GM23338 (cell line): ENCODE measurements around the gene DTHD1. TPM values are rescaled to one million over a fixed set of nuclear protein-coding genes. Genes with fewer than 3 reads are reported as not detected.

ENCODE experiments used
- ATAC-seq: fragments of 200-7000 bp; cut with Tn5 transposase; 3 replicates; pipeline ENCODE4 v1.9.1; 2020
- DNase-seq: peaks from one replicate; pipeline ENCODE4 v3.0.0-alpha.2; 2015; ENCODE audit warnings: low spot score
- H2AFZ ChIP-seq: fragments of 200-600 bp; sonication (generic); 2 replicates; pipeline ENCODE4 v1.8.0; 2016; ENCODE audit warnings: antibody characterized with exemption, mild to moderate bottlenecking, moderate library complexity
- H3F3A ChIP-seq: fragments of 200-600 bp; sonication (generic); replicated peaks from 2 replicates; pipeline ENCODE4 v1.8.0; 2017; ENCODE audit warnings: antibody characterized with exemption, mixed run types, low read depth
- H3K27ac ChIP-seq: fragments of 200-600 bp; sonication (generic); 2 replicates; pipeline ENCODE4 v1.6.1; 2016; ENCODE audit warnings: low read depth
- H3K27me3 ChIP-seq: fragments of 200-600 bp; sonication (generic); 2 replicates; pipeline ENCODE4 v1.8.0; 2016; ENCODE audit warnings: mild to moderate bottlenecking, mixed run types, moderate library complexity; ENCODE audit not compliant: insufficient read depth
- H3K36me3 ChIP-seq: fragments of 200-600 bp; sonication (generic); 2 replicates; pipeline ENCODE4 v1.8.0; 2016; ENCODE audit warnings: mild to moderate bottlenecking; ENCODE audit not compliant: insufficient read depth
- H3K4me1 ChIP-seq: fragments of 200-600 bp; sonication (generic); 2 replicates; pipeline ENCODE4 v1.8.0; 2016; ENCODE audit warnings: mild to moderate bottlenecking, moderate library complexity; ENCODE audit not compliant: insufficient read depth
- H3K4me2 ChIP-seq: fragments of 200-600 bp; sonication (generic); 2 replicates; pipeline ENCODE4 v1.7.1; 2017; ENCODE audit warnings: mixed run types
- H3K4me3 ChIP-seq: fragments of 200-600 bp; sonication (generic); 2 replicates; pipeline ENCODE4 v1.6.1; 2016; ENCODE audit warnings: mixed run types
- H3K79me2 ChIP-seq: fragments of 200-600 bp; sonication (generic); replicated peaks from 2 replicates; pipeline ENCODE4 v1.8.0; 2017; ENCODE audit warnings: mild to moderate bottlenecking; ENCODE audit not compliant: insufficient read depth
- H3K9me2 ChIP-seq: fragments of 200-600 bp; sonication (generic); 2 replicates; pipeline ENCODE4 v1.8.0; 2017; ENCODE audit not compliant: insufficient read depth
- H4K20me1 ChIP-seq: fragments of 200-600 bp; sonication (generic); replicated peaks from 2 replicates; pipeline ENCODE4 v1.8.0; 2017; ENCODE audit warnings: mild to moderate bottlenecking; ENCODE audit not compliant: insufficient read depth
- H3K27ac Mint-ChIP-seq: 2 replicates; pipeline ENCODE4 v1.8.0; 2020; ENCODE audit warnings: inconsistent platforms, mild to moderate bottlenecking, moderate library complexity, mixed read lengths
- H3K27me3 Mint-ChIP-seq: 3 replicates; pipeline ENCODE4 v1.8.0; 2022; ENCODE audit warnings: low read depth, mild to moderate bottlenecking, moderate library complexity, mixed read lengths, inconsistent platforms; ENCODE audit not compliant: insufficient read depth, poor library complexity
- H3K36me3 Mint-ChIP-seq: 3 replicates; pipeline ENCODE4 v1.8.0; 2021; ENCODE audit warnings: low read depth, mild to moderate bottlenecking, inconsistent platforms, moderate library complexity, mixed read lengths
- H3K4me1 Mint-ChIP-seq: 3 replicates; pipeline ENCODE4 v1.8.0; 2020; ENCODE audit warnings: mild to moderate bottlenecking, inconsistent platforms, mixed read lengths
- H3K4me3 Mint-ChIP-seq: 3 replicates; pipeline ENCODE4 v1.8.0; 2021; ENCODE audit warnings: moderate library complexity, mild to moderate bottlenecking, inconsistent platforms, mixed read lengths
- H3K9me3 Mint-ChIP-seq: 3 replicates; pipeline ENCODE4 v1.8.0; 2020; ENCODE audit warnings: moderate library complexity, mild to moderate bottlenecking, inconsistent platforms, mixed read lengths
- CREB1 ChIP-seq: fragments of 250-450 bp; sonication (Bioruptor Pico); IDR thresholded peaks from 2 replicates; pipeline ENCODE4 v1.5.0; 2020; ENCODE audit warnings: low read depth, mild to moderate bottlenecking, moderate library complexity
- EZH2 ChIP-seq: fragments of 200-600 bp; sonication (generic); IDR thresholded peaks from one replicate; pipeline ENCODE4 v1.8.0; 2017; ENCODE audit warnings: antibody characterized with exemption, mild to moderate bottlenecking, low read depth; ENCODE audit not compliant: unreplicated experiment
- EZH2phosphoT487 ChIP-seq: fragments of 200-600 bp; sonication (generic); IDR thresholded peaks from one replicate; pipeline ENCODE4 v1.8.1; 2018; ENCODE audit warnings: antibody characterized with exemption; ENCODE audit not compliant: unreplicated experiment
- JUNB ChIP-seq: IDR thresholded peaks from one replicate; pipeline ENCODE4 v1.6.1; 2016; ENCODE audit warnings: antibody characterized with exemption; ENCODE audit not compliant: unreplicated experiment
- NANOG ChIP-seq: IDR thresholded peaks from 2 replicates; pipeline ENCODE4 v1.6.1; 2016; ENCODE audit warnings: antibody characterized with exemption, borderline replicate concordance
- POLR2AphosphoS5 ChIP-seq: IDR thresholded peaks from 2 replicates; pipeline ENCODE4 v1.6.1; 2016; ENCODE audit warnings: antibody characterized with exemption, low read depth
- STAT1 ChIP-seq: IDR thresholded peaks from one replicate; pipeline ENCODE4 v1.6.1; 2016; ENCODE audit warnings: antibody characterized with exemption; ENCODE audit not compliant: unreplicated experiment
- ZNF114 ChIP-seq: fragments of 250-450 bp; sonication (Bioruptor Pico); IDR thresholded peaks from 2 replicates; pipeline ENCODE4 v1.5.0; 2020; ENCODE audit warnings: mild to moderate bottlenecking, moderate library complexity
- ZNF331 ChIP-seq: fragments of 250-450 bp; sonication (Bioruptor Pico); IDR thresholded peaks from 2 replicates; pipeline ENCODE4 v1.5.0; 2020; ENCODE audit warnings: low read depth, mild to moderate bottlenecking, moderate library complexity
- polyA plus RNA-seq: library from polyadenylated mRNA; unstranded; fragments of >200 nt; fragmentation: Nextera tagmentation; extraction: Ambion mirVana; gene quantifications from 2 replicates; pipeline ENCODE4 v1.2.1, GENCODE V29; 2016
- total RNA-seq: library from RNA; depleted of rRNA; stranded (reverse); fragments of >200 nt; shearing (Covaris generic); gene quantifications from 2 replicates; pipeline ENCODE4 v1.2.3, GENCODE V29; 2014
- TF ChIP-seq, protein P1 (sequence below): IDR thresholded peaks from one replicate; pipeline ENCODE4 v1.6.1; 2018; ENCODE audit warnings: antibody characterized with exemption; ENCODE audit not compliant: unreplicated experiment
- TF ChIP-seq, protein P2 (sequence below), 2 experiments: fragments of 200-600 bp in 1 of 2; sonication (generic) in 1 of 2; conservative IDR thresholded peaks; 2 replicates each; pipeline versions ENCODE4 v1.5.1 to v1.6.1; 2016 to 2017; ENCODE audit warnings: antibody characterized with exemption in 2 of 2, low read depth in 2 of 2, mild to moderate bottlenecking in 2 of 2, moderate library complexity in 1 of 2
- TF ChIP-seq, protein P3 (sequence below): IDR thresholded peaks from 2 replicates; pipeline ENCODE4 v1.6.1; 2016; ENCODE audit warnings: antibody characterized with exemption
- TF ChIP-seq, protein P4 (sequence below): fragments of 250-450 bp; sonication (Bioruptor Pico); IDR thresholded peaks from 2 replicates; pipeline ENCODE4 v1.5.0; 2020; ENCODE audit warnings: mild to moderate bottlenecking, moderate library complexity

The DTHD1 gene
- total and polyA plus RNA-seq, 2 experiments from 2014 or later = not detected

DNA sequence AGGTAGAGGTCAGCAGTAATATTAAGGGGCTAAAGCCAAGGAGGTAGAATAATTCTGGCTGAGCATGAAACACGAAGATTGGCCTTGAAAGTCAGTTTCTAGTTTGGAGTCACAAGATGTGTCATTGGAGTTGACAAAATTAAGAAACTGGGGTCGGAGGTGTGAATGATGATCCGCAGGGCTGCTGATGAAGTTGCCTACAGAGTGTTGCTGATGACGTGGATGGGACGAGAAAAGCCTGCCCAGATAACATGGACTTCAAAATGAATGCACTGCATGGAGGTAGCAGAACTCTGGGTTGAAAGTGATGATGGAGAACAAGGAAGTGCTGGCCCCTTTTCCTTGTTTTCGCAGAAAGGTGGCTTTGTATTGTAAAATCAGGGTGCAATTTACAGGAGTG, 60.5 kb downstream of the DTHD1 start:
- TF ChIP-seq, protein P1, sequence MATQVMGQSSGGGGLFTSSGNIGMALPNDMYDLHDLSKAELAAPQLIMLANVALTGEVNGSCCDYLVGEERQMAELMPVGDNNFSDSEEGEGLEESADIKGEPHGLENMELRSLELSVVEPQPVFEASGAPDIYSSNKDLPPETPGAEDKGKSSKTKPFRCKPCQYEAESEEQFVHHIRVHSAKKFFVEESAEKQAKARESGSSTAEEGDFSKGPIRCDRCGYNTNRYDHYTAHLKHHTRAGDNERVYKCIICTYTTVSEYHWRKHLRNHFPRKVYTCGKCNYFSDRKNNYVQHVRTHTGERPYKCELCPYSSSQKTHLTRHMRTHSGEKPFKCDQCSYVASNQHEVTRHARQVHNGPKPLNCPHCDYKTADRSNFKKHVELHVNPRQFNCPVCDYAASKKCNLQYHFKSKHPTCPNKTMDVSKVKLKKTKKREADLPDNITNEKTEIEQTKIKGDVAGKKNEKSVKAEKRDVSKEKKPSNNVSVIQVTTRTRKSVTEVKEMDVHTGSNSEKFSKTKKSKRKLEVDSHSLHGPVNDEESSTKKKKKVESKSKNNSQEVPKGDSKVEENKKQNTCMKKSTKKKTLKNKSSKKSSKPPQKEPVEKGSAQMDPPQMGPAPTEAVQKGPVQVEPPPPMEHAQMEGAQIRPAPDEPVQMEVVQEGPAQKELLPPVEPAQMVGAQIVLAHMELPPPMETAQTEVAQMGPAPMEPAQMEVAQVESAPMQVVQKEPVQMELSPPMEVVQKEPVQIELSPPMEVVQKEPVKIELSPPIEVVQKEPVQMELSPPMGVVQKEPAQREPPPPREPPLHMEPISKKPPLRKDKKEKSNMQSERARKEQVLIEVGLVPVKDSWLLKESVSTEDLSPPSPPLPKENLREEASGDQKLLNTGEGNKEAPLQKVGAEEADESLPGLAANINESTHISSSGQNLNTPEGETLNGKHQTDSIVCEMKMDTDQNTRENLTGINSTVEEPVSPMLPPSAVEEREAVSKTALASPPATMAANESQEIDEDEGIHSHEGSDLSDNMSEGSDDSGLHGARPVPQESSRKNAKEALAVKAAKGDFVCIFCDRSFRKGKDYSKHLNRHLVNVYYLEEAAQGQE = no peak
- no peak for TF ChIP-seq POLR2AphosphoS5
- TF ChIP-seq, protein P2, sequence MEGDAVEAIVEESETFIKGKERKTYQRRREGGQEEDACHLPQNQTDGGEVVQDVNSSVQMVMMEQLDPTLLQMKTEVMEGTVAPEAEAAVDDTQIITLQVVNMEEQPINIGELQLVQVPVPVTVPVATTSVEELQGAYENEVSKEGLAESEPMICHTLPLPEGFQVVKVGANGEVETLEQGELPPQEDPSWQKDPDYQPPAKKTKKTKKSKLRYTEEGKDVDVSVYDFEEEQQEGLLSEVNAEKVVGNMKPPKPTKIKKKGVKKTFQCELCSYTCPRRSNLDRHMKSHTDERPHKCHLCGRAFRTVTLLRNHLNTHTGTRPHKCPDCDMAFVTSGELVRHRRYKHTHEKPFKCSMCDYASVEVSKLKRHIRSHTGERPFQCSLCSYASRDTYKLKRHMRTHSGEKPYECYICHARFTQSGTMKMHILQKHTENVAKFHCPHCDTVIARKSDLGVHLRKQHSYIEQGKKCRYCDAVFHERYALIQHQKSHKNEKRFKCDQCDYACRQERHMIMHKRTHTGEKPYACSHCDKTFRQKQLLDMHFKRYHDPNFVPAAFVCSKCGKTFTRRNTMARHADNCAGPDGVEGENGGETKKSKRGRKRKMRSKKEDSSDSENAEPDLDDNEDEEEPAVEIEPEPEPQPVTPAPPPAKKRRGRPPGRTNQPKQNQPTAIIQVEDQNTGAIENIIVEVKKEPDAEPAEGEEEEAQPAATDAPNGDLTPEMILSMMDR (conservative IDR thresholded peaks at IDR 0.05; ENCODE audit: low read depth in 2 of 2) = no peak
- no peak for TF ChIP-seq EZH2
- TF ChIP-seq ZNF114 (CRISPR knock-in tag) = no peak
- TF ChIP-seq, protein P3, sequence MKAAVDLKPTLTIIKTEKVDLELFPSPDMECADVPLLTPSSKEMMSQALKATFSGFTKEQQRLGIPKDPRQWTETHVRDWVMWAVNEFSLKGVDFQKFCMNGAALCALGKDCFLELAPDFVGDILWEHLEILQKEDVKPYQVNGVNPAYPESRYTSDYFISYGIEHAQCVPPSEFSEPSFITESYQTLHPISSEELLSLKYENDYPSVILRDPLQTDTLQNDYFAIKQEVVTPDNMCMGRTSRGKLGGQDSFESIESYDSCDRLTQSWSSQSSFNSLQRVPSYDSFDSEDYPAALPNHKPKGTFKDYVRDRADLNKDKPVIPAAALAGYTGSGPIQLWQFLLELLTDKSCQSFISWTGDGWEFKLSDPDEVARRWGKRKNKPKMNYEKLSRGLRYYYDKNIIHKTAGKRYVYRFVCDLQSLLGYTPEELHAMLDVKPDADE = no peak
- no peak for TF ChIP-seq JUNB
- TF ChIP-seq EZH2phosphoT487 = no peak
- TF ChIP-seq ZNF331 (CRISPR knock-in tag) = no peak
- TF ChIP-seq NANOG = no peak
- TF ChIP-seq STAT1 = no peak
- TF ChIP-seq CREB1 (CRISPR knock-in tag) = no peak
- TF ChIP-seq, protein P4, sequence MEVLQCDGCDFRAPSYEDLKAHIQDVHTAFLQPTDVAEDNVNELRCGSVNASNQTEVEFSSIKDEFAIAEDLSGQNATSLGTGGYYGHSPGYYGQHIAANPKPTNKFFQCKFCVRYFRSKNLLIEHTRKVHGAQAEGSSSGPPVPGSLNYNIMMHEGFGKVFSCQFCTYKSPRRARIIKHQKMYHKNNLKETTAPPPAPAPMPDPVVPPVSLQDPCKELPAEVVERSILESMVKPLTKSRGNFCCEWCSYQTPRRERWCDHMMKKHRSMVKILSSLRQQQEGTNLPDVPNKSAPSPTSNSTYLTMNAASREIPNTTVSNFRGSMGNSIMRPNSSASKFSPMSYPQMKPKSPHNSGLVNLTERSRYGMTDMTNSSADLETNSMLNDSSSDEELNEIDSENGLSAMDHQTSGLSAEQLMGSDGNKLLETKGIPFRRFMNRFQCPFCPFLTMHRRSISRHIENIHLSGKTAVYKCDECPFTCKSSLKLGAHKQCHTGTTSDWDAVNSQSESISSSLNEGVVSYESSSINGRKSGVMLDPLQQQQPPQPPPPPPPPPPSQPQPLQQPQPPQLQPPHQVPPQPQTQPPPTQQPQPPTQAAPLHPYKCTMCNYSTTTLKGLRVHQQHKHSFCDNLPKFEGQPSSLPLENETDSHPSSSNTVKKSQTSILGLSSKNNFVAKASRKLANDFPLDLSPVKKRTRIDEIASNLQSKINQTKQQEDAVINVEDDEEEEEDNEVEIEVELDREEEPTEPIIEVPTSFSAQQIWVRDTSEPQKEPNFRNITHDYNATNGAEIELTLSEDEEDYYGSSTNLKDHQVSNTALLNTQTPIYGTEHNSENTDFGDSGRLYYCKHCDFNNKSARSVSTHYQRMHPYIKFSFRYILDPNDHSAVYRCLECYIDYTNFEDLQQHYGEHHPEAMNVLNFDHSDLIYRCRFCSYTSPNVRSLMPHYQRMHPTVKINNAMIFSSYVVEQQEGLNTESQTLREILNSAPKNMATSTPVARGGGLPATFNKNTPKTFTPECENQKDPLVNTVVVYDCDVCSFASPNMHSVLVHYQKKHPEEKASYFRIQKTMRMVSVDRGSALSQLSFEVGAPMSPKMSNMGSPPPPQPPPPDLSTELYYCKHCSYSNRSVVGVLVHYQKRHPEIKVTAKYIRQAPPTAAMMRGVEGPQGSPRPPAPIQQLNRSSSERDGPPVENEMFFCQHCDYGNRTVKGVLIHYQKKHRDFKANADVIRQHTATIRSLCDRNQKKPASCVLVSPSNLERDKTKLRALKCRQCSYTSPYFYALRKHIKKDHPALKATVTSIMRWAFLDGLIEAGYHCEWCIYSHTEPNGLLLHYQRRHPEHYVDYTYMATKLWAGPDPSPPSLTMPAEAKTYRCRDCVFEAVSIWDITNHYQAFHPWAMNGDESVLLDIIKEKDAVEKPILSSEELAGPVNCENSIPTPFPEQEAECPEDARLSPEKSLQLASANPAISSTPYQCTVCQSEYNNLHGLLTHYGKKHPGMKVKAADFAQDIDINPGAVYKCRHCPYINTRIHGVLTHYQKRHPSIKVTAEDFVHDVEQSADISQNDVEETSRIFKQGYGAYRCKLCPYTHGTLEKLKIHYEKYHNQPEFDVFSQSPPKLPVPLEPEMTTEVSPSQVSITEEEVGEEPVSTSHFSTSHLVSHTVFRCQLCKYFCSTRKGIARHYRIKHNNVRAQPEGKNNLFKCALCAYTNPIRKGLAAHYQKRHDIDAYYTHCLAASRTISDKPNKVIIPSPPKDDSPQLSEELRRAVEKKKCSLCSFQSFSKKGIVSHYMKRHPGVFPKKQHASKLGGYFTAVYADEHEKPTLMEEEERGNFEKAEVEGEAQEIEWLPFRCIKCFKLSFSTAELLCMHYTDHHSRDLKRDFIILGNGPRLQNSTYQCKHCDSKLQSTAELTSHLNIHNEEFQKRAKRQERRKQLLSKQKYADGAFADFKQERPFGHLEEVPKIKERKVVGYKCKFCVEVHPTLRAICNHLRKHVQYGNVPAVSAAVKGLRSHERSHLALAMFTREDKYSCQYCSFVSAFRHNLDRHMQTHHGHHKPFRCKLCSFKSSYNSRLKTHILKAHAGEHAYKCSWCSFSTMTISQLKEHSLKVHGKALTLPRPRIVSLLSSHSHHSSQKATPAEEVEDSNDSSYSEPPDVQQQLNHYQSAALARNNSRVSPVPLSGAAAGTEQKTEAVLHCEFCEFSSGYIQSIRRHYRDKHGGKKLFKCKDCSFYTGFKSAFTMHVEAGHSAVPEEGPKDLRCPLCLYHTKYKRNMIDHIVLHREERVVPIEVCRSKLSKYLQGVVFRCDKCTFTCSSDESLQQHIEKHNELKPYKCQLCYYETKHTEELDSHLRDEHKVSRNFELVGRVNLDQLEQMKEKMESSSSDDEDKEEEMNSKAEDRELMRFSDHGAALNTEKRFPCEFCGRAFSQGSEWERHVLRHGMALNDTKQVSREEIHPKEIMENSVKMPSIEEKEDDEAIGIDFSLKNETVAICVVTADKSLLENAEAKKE (CRISPR knock-in tag) = no peak
- H3K27ac ChIP-seq = no peak overlapping the region
- no peaks in the 10 kb centered on the region for H3K9me3 Mint-ChIP-seq

More for the DNA sequence above, 60.5 kb downstream of the DTHD1 start:
- Histone ChIP-seq H4K20me1 (no peaks in the 10 kb centered on the region), H3K9me2 (no peaks in the 10 kb centered on the region), H3K4me2 (no peak overlapping the region), H3K27me3 (no peaks in the 10 kb centered on the region), H3K36me3 (no peaks in the 10 kb centered on the region), H3F3A (no peaks in the 10 kb centered on the region), H3K4me3 (no peak overlapping the region), H3K4me1 (no peaks in the 10 kb centered on the region), H2AFZ (no peak overlapping the region), H3K79me2 (no peaks in the 10 kb centered on the region)
- Mint-ChIP-seq H3K27me3 (no peaks in the 10 kb centered on the region), H3K36me3 (no peaks in the 10 kb centered on the region), H3K4me1 (no peaks in the 10 kb centered on the region), H3K4me3 (no peak overlapping the region), H3K27ac (no peak overlapping the region)
- DNase-seq (no peak), ATAC-seq (no peak)
